Stimulated activated CD4-positive, alpha-beta T cell treated with anti-CD3 and anti-CD28 coated beads, Interleukin-2, amount 100 ng/mL, for 24 hours (primary cell): ENCODE data around the gene GNA12.
"Not testable (repeated sequence)": the region's sequence is repeated elsewhere in the genome, so short reads cannot be mapped to it uniquely, and the experiment has no call there.

Experiments used
- DNase-seq, 2 donors: peaks; one replicate each; pipeline ENCODE4 v3.0.0-alpha.2; 2020

The GNA12 gene

DNA sequence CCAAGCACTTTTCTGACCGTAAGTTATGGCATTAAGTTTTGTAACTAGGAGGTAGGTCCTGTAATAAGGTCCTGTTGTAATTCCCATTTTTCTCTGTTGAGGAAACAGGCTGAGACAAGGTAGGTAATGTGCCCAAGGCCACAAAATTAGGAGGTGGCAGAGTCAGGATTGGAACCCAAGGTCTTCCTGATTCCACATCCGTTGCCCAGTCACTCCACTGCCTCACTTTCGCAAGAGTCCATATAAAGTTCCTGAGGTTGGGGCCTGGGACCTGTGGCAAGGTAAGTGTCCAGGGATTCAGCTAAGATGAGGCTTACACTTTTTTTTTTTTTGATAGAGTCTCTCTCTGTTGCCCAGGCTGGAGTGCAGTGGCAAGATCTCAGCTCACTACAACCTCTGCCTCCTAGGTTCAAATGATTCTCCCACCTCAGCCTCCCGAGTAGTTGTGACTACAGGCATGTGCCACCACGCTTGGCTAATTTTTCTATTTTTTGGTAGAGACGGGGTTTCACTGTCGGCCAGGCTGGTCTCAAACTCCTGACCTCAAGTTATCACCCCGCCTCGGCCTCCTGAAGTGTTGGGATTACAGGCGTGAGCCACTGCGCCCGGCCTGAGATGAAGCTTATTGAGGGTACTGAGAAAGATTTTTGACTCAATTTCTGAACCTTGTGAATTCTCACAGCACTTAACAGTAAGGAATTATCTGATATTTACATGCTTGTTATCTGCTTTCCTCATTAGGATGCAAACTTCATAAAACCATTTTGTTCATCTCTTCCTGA is 20.3 kb upstream of the GNA12 start:
- DNase-seq: no peak

DNA sequence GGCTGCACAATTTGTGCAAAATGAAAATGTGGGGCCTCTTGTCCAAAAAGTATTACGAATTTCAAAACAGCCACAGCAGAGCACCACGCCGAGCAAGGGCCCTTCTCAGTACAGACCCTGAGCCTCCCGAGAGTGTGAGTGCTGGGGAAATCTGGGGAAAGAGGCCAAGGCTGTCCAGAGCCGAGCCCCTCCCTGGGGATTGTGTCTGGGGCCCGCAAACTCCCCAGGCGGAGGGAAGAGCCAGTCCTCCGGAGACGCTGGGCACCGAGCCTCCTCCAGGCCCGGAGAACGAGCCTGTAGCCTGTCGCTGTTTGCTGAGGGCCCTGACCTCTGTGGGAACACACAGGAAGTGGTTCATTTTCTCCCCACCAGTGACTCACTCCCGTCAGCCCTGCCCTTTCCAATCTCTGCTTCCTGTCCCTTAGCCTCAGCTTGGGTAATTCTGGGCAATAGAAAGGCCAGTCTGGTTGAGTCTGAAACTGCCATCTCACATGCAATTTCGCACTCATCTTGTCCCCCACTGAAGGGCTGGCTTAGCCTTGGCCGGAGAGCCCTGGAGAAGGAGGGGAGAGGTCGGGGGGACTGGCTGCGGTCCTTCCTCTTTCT is 19.5 kb upstream of the GNA12 start:
- peak; percentile 73 to 75 for DNase-seq

- no peak for DNase-seq
These were observed 18.8 kb upstream of the GNA12 start for GRCh38 chr7:2862831-2863361.

DNA sequence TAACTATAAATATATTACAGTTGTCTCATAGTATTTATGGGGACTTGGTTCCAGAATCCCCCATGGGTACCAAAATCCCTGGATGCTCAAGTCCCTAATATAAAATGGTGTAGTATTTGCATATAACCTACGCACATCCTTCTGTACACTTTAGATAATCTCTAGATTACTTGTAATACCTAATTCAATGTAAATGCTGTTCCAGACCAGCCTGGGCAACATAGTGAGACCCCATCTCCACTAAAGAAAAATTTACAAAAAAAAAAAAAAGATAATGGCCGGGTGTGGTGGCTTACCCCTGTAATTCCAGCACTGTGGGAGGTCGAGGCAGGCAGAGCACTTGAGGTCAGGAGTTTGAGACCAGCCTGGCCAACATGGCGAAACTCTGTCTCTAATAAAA is 17.4 kb upstream of the GNA12 start:
- no peak for DNase-seq

- DNase-seq: no peak
These were observed 16.6 kb upstream of the GNA12 start for GRCh38 chr7:2860627-2861133.

DNA sequence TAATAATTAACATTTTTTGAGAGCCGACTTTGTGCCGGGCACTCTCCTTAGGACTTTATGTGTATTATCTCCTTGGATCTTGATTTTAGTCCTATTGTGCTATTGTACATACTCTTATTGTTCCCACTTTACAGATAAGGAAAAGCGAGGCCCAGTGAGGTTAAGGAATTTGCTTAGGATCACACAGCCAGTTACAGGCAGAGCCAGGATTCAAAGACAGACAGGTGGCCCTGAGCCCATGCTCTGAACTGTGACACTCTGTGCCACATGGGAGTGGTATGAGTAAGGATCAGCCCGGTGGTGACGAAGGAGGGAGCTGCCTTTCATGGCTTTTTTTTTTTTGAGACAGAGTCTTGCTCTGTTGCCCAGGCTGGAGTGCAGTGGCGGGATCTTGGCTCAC is 15.8 kb upstream of the GNA12 start:
- no peak for DNase-seq

GRCh38 chr7:2858621-2859020 is 14.5 kb upstream of the GNA12 start:
- no peak for DNase-seq

- no peak for DNase-seq
These were observed 12.5 kb upstream of the GNA12 start for GRCh38 chr7:2856388-2857169.

DNA sequence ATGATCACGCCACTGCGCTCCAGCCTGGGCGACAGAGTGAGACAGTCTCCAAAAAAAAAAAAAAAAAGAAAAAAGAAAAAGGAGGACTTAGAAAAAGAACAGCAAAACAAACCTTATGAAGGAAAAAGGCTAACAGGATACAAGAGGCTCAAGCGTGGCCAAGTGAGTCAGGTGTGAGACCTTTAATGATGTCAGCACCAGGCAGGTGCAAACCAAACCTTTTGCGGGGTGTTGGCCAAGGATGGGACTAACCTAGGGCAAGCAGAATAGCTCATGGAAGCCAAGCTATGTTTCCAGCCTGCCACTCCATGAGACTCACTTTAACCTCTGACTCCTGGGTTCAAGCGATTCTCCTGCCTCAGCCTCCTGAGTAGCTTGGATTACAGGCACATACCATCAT is 11.3 kb upstream of the GNA12 start:
- no peak for DNase-seq

- DNase-seq: not testable (repeated sequence)
These were observed 9.4 kb upstream of the GNA12 start for GRCh38 chr7:2853552-2853951.

DNA sequence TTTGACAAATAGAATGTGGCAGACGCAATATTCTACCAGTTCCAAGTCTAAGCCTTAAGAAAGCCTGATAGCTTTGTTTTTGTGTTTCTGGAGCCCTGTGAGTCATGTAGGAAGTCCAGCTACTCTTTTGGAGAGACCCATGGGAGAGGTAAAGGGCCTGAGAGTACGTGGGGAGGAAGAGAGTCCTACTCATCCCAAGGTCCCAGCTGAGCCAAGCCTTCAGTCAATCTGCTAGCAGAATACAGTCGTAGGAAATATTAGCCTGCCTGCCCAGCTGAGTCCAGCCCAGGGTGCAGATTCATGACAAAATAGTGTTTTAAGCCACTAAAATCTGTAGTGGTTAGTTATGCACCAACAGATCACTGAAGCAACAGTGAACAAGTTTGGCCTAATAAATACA is 9.0 kb upstream of the GNA12 start:
- DNase-seq: no peak

- no peak for DNase-seq
These were observed 7.4 kb upstream of the GNA12 start for GRCh38 chr7:2851497-2851896.

GRCh38 chr7:2849941-2850766 is 6.0 kb upstream of the GNA12 start:
- no peak for DNase-seq

DNA sequence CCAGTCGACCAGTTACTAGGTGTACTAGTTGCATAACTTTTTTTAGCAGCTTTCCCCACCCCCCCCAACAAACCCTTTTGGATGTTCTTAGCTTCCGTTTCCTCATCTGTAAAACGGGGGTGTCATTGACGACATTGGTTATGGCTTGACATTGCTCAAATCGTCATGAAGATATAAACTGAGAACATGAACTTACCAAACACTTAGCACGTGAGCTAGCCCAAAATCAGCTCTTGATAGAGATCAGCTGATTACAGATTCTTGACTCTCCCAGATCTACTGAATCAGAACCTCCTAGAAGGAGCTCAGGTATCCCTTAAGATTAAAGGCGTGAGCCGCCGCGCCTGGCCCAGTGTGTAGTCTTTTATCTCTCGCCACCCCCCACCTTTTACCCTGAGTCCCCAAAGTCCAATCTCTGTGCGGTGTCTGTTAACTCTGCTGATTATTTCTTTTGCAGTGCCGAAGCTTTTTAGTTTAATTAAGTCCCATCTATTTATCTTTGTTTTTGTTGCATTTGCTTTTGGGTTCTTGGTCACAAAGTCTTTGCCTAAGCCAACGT is 1.0 kb upstream of the GNA12 start:
- no peak for DNase-seq

DNA sequence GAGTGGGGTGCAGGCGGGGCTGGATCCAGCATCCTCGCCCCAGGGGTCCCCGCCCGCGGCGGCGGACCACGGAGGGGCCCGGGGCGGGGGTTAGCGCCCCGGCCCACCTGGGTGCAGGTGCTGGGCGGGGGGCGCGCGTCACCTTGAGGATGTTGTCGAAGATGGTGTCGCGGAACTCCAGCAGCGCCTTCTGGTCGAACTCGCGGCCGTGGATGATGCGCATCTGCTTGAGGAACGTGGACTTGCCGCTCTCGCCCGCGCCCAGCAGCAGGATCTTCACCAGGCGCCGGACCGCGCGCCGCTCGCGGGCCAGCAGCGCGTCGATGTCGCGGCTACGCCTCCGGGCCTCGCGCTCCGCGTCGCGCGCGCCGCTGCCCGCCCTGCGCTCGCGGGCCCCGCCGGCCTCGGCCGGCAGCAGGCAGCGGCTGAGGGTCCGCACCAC is 376 bp downstream of the GNA12 start:
- DNase-seq: peak; percentile 26 to 46

DNA sequence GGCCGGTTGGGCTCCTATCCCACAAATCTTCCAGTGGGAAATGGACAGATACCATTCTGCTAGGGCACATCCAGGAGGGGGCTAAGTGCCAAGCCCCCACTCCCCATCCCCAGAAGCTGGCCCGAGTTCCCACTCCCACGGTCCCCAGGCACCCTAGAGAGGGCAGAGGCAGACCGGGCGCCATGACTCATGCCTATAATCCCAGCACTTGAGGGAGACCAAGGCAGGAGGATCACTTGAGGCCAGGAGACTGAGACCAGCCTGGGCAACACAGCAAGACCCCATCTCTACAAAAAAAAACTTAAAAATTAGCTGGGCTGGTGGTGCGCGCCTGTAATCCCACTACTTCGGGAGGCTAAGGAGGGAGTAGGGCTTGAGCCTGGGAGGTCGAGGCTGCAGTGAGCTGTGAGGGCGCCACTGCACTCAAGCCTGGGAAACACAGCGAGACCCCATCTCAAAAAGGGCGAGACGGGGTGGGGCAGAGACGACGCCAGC is 870 bp downstream of the GNA12 start:
- no peak for DNase-seq

- DNase-seq: no peak
These were observed 2.2 kb downstream of the GNA12 start for GRCh38 chr7:2841907-2842306.

DNA sequence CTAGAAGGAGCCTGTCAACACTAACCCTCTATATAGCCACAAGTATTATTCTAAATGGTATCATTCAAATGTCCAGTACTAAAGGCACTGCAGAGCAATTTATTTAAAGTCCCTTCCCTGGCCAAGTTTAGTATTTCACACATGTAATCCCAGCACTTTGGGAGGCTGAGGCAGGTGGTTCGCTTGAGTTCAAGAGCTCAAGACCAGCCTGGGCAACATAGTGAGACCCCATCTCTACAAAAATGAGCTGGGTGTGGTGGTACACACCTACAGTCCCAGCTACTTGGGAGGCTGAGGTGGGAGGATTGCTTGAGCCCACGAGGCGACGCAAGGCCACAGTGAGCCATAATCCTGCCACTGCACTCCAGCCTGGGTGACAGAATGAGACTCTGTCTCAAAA is 3.6 kb downstream of the GNA12 start:
- no peak for DNase-seq

- DNase-seq: no peak
These were observed 5.1 kb downstream of the GNA12 start for GRCh38 chr7:2838873-2839578.

- DNase-seq: no peak
These were observed 5.7 kb downstream of the GNA12 start for GRCh38 chr7:2838451-2838850.

GRCh38 chr7:2837496-2837895 is 6.6 kb downstream of the GNA12 start:
- DNase-seq: no peak
